Testis (tissue), 2 donors: ENCODE measurements around the gene CCDC97.

Experiments used
- POLR2A ChIP-seq: fragments of 450-650 bp; IDR thresholded peaks from one replicate; pipeline ENCODE4 v1.6.1; 2017; ENCODE audit warnings: antibody characterized with exemption, mild to moderate bottlenecking, moderate library complexity
- TF ChIP-seq, protein P1 (sequence below), 3 experiments: fragments of 450-650 bp in 2 of 3; fragments of 200-600 bp in 1 of 3; sonication (generic) in 1 of 3; IDR thresholded peaks; one replicate each; pipeline ENCODE4 v1.5.1; 2016 to 2019; ENCODE audit warnings: antibody characterized with exemption in 3 of 3, mild to moderate bottlenecking in 2 of 3, moderate library complexity in 1 of 3

DNA sequence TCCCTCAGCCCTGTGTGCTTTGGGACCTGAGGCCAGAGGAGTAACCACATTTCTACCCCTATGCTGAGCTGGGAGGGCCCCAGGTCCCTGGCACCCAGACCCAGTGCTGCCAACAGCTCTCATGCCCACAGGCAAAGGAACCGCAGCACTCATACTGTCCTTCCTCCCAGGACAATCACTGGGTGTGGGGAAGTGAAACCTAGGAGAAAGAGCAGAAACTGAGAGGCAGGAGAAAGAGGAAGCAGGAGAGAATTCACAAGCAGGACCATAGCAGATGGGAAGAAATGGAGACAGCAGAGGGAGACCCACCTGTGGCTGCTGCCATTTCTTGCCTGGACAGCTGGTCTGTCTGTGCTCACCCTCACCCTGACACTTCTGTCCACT, 18.9 kb downstream of the CCDC97 start:
- TF ChIP-seq, protein P1, sequence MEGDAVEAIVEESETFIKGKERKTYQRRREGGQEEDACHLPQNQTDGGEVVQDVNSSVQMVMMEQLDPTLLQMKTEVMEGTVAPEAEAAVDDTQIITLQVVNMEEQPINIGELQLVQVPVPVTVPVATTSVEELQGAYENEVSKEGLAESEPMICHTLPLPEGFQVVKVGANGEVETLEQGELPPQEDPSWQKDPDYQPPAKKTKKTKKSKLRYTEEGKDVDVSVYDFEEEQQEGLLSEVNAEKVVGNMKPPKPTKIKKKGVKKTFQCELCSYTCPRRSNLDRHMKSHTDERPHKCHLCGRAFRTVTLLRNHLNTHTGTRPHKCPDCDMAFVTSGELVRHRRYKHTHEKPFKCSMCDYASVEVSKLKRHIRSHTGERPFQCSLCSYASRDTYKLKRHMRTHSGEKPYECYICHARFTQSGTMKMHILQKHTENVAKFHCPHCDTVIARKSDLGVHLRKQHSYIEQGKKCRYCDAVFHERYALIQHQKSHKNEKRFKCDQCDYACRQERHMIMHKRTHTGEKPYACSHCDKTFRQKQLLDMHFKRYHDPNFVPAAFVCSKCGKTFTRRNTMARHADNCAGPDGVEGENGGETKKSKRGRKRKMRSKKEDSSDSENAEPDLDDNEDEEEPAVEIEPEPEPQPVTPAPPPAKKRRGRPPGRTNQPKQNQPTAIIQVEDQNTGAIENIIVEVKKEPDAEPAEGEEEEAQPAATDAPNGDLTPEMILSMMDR (IDR thresholded peaks at IDR 0.05) = no peak
- no peak for TF ChIP-seq POLR2A
